Left hindlimb (tissue), 1 donor: Measurements from ENCODE around the gene RBP5.
"Not testable (repeated sequence)": the region's sequence is repeated elsewhere in the genome, so short reads cannot be mapped to it uniquely, and the experiment has no call there.

Experiments
- DNase-seq: peaks from one replicate; pipeline ENCODE4 v3.0.0-alpha.2; 2018

Gene RBP5

GRCh38 chr12:7121324-7121723 is 7.4 kb downstream of the RBP5 start:
- no peak for DNase-seq

GRCh38 chr12:7120166-7120565 is 8.5 kb downstream of the RBP5 start:
- no peak for DNase-seq

GRCh38 chr12:7118881-7119280 is 9.8 kb downstream of the RBP5 start:
- DNase-seq = no peak

GRCh38 chr12:7117670-7118069 is 11.0 kb downstream of the RBP5 start:
- DNase-seq = no peak

- DNase-seq = no peak
Observed at GRCh38 chr12:7116916-7117315, 11.8 kb downstream of the RBP5 start.

- no peak for DNase-seq
Observed at GRCh38 chr12:7116196-7116595, 12.5 kb downstream of the RBP5 start.

- no peak for DNase-seq
Observed at GRCh38 chr12:7114851-7115250, 13.8 kb downstream of the RBP5 start.

- DNase-seq = no peak
Observed at GRCh38 chr12:7114008-7114407, 14.7 kb downstream of the RBP5 start.

GRCh38 chr12:7113389-7113871 is 15.3 kb downstream of the RBP5 start:
- DNase-seq = no peak

GRCh38 chr12:7112041-7112440 is 16.6 kb downstream of the RBP5 start:
- peak; percentile 74 for DNase-seq

GRCh38 chr12:7110661-7111060 is 18.0 kb downstream of the RBP5 start:
- no peak for DNase-seq

GRCh38 chr12:7109572-7109920 is 19.1 kb downstream of the RBP5 start:
- no peak for DNase-seq

- DNase-seq = peak; percentile 91
Observed at GRCh38 chr12:7108796-7109571, 19.7 kb downstream of the RBP5 start, which contains the start of gene C1RL. Gene C1RL (minus strand): TSS chr12:7109214. CDS start chr12:7109180, 34 bp downstream.

- peak; percentile 81 for DNase-seq
Observed at GRCh38 chr12:7108003-7108795, 20.5 kb downstream of the RBP5 start.

- DNase-seq = no peak
Observed at GRCh38 chr12:7107636-7108002, 21.1 kb downstream of the RBP5 start.

GRCh38 chr12:7107181-7107580 is 21.5 kb downstream of the RBP5 start:
- DNase-seq = not testable (repeated sequence)

- DNase-seq = no peak
Observed at GRCh38 chr12:7106082-7106481, 22.6 kb downstream of the RBP5 start.

GRCh38 chr12:7103837-7104584 is 24.7 kb downstream of the RBP5 start:
- no peak for DNase-seq

- DNase-seq = no peak
Observed at GRCh38 chr12:7102582-7102981, 26.1 kb downstream of the RBP5 start.

GRCh38 chr12:7101694-7102131 is 27.0 kb downstream of the RBP5 start:
- no peak for DNase-seq

- no peak for DNase-seq
Observed at GRCh38 chr12:7101047-7101693, 27.5 kb downstream of the RBP5 start.

- DNase-seq = no peak
Observed at GRCh38 chr12:7100239-7100638, 28.4 kb downstream of the RBP5 start.
